WTC11 (cell line): ENCODE measurements around the gene CCDC180. TPM values are rescaled to one million over a fixed set of nuclear protein-coding genes. Genes with fewer than 3 reads are reported as not detected.

Source experiments
- ATAC-seq: fragments of 200-7000 bp; cut with Tn5 transposase; 2 replicates; pipeline ENCODE4 v1.10.0; 2021; ENCODE audit warnings: mild to moderate bottlenecking, moderate library complexity
- CTCF ChIA-PET: fragments of 300-600 bp; sonication (Branson Sonifier 250); formaldehyde crosslinking; loops from one replicate; lab custom pipeline; 2021; ENCODE audit warnings: antibody characterized with exemption; lab: Charles Lee
- POLR2A ChIA-PET: fragments of 350-600 bp; sonication (Branson Sonifier 250); formaldehyde crosslinking; loops from one replicate; lab custom pipeline; 2021; ENCODE audit warnings: antibody characterized with exemption; lab: Charles Lee
- DNase-seq: peaks from one replicate; pipeline ENCODE4 v3.0.0; 2021; ENCODE audit warnings: low spot score
- H3K27ac Mint-ChIP-seq: 2 replicates; pipeline ENCODE4 v1.8.0; 2021; ENCODE audit warnings: mixed read lengths
- H3K27me3 Mint-ChIP-seq: 2 replicates; pipeline ENCODE4 v1.8.0; 2021; ENCODE audit warnings: low read depth, mild to moderate bottlenecking, moderate library complexity, mixed read lengths
- H3K36me3 Mint-ChIP-seq: 2 replicates; pipeline ENCODE4 v1.8.0; 2021; ENCODE audit warnings: mixed read lengths
- H3K4me1 Mint-ChIP-seq: 2 replicates; pipeline ENCODE4 v1.8.0; 2022; ENCODE audit warnings: mixed read lengths
- H3K4me3 Mint-ChIP-seq: 2 replicates; pipeline ENCODE4 v1.8.0; 2021; ENCODE audit warnings: mild to moderate bottlenecking, moderate library complexity, mixed read lengths
- H3K9me3 Mint-ChIP-seq: 2 replicates; pipeline ENCODE4 v1.8.0; 2021; ENCODE audit warnings: mixed read lengths
- AR ChIP-seq: fragments of 250-450 bp; sonication (Bioruptor Pico); IDR thresholded peaks from 2 replicates; pipeline ENCODE4 v1.9.0; 2021; ENCODE audit warnings: mild to moderate bottlenecking
- ATF6 ChIP-seq: sonication (generic); formaldehyde crosslinking; IDR thresholded peaks from 2 replicates; pipeline ENCODE4 v1.8.1; 2023; ENCODE audit warnings: mild to moderate bottlenecking, missing genetic modification reagents
- CREB1 ChIP-seq: sonication (generic); formaldehyde crosslinking; IDR thresholded peaks from 2 replicates; pipeline ENCODE4 v1.8.0; 2023; ENCODE audit warnings: mild to moderate bottlenecking, missing genetic modification reagents
- E2F4 ChIP-seq: sonication (generic); formaldehyde crosslinking; IDR thresholded peaks from 2 replicates; pipeline ENCODE4 v1.8.1; 2022; ENCODE audit warnings: low read depth, mild to moderate bottlenecking, moderate library complexity, missing genetic modification reagents, borderline replicate concordance
- EMX1 ChIP-seq: fragments of 250-450 bp; sonication (Bioruptor Pico); IDR thresholded peaks from 2 replicates; pipeline ENCODE4 v1.8.0; 2021; ENCODE audit warnings: mild to moderate bottlenecking
- FOXK1 ChIP-seq: sonication (generic); formaldehyde crosslinking; IDR thresholded peaks from 2 replicates; pipeline ENCODE4 v1.8.0; 2022; ENCODE audit warnings: mild to moderate bottlenecking, moderate library complexity, missing genetic modification reagents
- GRHL2 ChIP-seq: fragments of 250-450 bp; sonication (Bioruptor Pico); IDR thresholded peaks from 2 replicates; pipeline ENCODE4 v1.8.0; 2022; ENCODE audit warnings: mild to moderate bottlenecking, moderate library complexity; ENCODE audit not compliant: insufficient replicate concordance, severe bottlenecking
- HMGA2 ChIP-seq: fragments of 250-450 bp; sonication (Bioruptor Pico); IDR thresholded peaks from 2 replicates; pipeline ENCODE4 v1.4.0; 2021; ENCODE audit warnings: mild to moderate bottlenecking, moderate library complexity
- NFATC4 ChIP-seq: fragments of 250-450 bp; sonication (Bioruptor Pico); IDR thresholded peaks from 2 replicates; pipeline ENCODE4 v1.9.0; 2021; ENCODE audit warnings: mild to moderate bottlenecking
- OVOL2 ChIP-seq: fragments of 250-450 bp; sonication (Bioruptor Pico); IDR thresholded peaks from 2 replicates; pipeline ENCODE4 v1.9.0; 2021; ENCODE audit warnings: mild to moderate bottlenecking, borderline replicate concordance
- SMAD4 ChIP-seq: sonication (generic); formaldehyde crosslinking; IDR thresholded peaks from 2 replicates; pipeline ENCODE4 v1.8.0; 2022; ENCODE audit warnings: mild to moderate bottlenecking, missing genetic modification reagents
- TEAD1 ChIP-seq: sonication (generic); formaldehyde crosslinking; IDR thresholded peaks from 2 replicates; pipeline ENCODE4 v1.8.0; 2022; ENCODE audit warnings: mild to moderate bottlenecking, missing genetic modification reagents
- USF2 ChIP-seq: sonication (generic); formaldehyde crosslinking; IDR thresholded peaks from 2 replicates; pipeline ENCODE4 v1.8.1; 2023; ENCODE audit warnings: mild to moderate bottlenecking, missing genetic modification reagents, moderate library complexity
- ZNF263 ChIP-seq: sonication (generic); formaldehyde crosslinking; IDR thresholded peaks from 2 replicates; pipeline ENCODE4 v1.8.1; 2022; ENCODE audit warnings: low read depth, mild to moderate bottlenecking, moderate library complexity, missing genetic modification reagents
- total RNA-seq: library from RNA; stranded (reverse); gene quantifications from 3 replicates; pipeline ENCODE4 v1.2.3, GENCODE V29; 2021
- TF ChIP-seq, protein P1 (sequence below): sonication (generic); formaldehyde crosslinking; IDR thresholded peaks from 2 replicates; pipeline ENCODE4 v1.8.1; 2022; ENCODE audit warnings: missing genetic modification reagents, borderline replicate concordance
- TF ChIP-seq, protein P2 (sequence below): fragments of 200-600 bp; IDR thresholded peaks from 2 replicates; pipeline ENCODE4 v1.8.0; 2022; ENCODE audit warnings: antibody characterized with exemption
- TF ChIP-seq, protein P3 (sequence below): sonication (generic); formaldehyde crosslinking; IDR thresholded peaks from 2 replicates; pipeline ENCODE4 v1.8.0; 2022; ENCODE audit warnings: mild to moderate bottlenecking, missing genetic modification reagents
- TF ChIP-seq, protein P4 (sequence below): sonication (generic); formaldehyde crosslinking; IDR thresholded peaks from 2 replicates; pipeline ENCODE4 v1.8.1; 2022; ENCODE audit warnings: mild to moderate bottlenecking, moderate library complexity, missing genetic modification reagents
- TF ChIP-seq, protein P5 (sequence below): sonication (generic); formaldehyde crosslinking; IDR thresholded peaks from 2 replicates; pipeline ENCODE4 v1.8.0; 2023; ENCODE audit warnings: missing genetic modification reagents, mild to moderate bottlenecking, borderline replicate concordance

Gene CCDC180
- total RNA-seq, 1 experiment from 2014 or later = 6.5 TPM

GRCh38 chr9:97300586-97300985, 6.9 kb upstream of the CCDC180 start (continued):
- TF ChIP-seq, protein P1, sequence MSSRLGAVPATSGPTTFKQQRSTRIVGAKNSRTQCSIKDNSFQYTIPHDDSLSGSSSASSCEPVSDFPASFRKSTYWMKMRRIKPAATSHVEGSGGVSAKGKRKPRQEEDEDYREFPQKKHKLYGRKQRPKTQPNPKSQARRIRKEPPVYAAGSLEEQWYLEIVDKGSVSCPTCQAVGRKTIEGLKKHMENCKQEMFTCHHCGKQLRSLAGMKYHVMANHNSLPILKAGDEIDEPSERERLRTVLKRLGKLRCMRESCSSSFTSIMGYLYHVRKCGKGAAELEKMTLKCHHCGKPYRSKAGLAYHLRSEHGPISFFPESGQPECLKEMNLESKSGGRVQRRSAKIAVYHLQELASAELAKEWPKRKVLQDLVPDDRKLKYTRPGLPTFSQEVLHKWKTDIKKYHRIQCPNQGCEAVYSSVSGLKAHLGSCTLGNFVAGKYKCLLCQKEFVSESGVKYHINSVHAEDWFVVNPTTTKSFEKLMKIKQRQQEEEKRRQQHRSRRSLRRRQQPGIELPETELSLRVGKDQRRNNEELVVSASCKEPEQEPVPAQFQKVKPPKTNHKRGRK (CRISPR knock-in tag) = no peak
- TF ChIP-seq NFATC4 = no peak
- TF ChIP-seq, protein P2, sequence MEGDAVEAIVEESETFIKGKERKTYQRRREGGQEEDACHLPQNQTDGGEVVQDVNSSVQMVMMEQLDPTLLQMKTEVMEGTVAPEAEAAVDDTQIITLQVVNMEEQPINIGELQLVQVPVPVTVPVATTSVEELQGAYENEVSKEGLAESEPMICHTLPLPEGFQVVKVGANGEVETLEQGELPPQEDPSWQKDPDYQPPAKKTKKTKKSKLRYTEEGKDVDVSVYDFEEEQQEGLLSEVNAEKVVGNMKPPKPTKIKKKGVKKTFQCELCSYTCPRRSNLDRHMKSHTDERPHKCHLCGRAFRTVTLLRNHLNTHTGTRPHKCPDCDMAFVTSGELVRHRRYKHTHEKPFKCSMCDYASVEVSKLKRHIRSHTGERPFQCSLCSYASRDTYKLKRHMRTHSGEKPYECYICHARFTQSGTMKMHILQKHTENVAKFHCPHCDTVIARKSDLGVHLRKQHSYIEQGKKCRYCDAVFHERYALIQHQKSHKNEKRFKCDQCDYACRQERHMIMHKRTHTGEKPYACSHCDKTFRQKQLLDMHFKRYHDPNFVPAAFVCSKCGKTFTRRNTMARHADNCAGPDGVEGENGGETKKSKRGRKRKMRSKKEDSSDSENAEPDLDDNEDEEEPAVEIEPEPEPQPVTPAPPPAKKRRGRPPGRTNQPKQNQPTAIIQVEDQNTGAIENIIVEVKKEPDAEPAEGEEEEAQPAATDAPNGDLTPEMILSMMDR = no peak
- no peak for TF ChIP-seq FOXK1
- TF ChIP-seq, protein P3, sequence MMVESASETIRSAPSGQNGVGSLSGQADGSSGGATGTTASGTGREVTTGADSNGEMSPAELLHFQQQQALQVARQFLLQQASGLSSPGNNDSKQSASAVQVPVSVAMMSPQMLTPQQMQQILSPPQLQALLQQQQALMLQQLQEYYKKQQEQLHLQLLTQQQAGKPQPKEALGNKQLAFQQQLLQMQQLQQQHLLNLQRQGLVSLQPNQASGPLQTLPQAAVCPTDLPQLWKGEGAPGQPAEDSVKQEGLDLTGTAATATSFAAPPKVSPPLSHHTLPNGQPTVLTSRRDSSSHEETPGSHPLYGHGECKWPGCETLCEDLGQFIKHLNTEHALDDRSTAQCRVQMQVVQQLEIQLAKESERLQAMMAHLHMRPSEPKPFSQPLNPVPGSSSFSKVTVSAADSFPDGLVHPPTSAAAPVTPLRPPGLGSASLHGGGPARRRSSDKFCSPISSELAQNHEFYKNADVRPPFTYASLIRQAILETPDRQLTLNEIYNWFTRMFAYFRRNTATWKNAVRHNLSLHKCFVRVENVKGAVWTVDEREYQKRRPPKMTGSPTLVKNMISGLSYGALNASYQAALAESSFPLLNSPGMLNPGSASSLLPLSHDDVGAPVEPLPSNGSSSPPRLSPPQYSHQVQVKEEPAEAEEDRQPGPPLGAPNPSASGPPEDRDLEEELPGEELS (CRISPR knock-in tag) = no peak
- TF ChIP-seq, protein P4, sequence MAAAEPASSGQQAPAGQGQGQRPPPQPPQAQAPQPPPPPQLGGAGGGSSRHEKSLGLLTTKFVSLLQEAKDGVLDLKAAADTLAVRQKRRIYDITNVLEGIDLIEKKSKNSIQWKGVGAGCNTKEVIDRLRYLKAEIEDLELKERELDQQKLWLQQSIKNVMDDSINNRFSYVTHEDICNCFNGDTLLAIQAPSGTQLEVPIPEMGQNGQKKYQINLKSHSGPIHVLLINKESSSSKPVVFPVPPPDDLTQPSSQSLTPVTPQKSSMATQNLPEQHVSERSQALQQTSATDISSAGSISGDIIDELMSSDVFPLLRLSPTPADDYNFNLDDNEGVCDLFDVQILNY (CRISPR knock-in tag) = no peak
- no peak for TF ChIP-seq EMX1 (CRISPR knock-in tag)
- TF ChIP-seq USF2 = no peak
- no peak for TF ChIP-seq AR (CRISPR knock-in tag)
- TF ChIP-seq HMGA2 = no peak
- TF ChIP-seq, all 79 proteins: peak for 0

DNA sequence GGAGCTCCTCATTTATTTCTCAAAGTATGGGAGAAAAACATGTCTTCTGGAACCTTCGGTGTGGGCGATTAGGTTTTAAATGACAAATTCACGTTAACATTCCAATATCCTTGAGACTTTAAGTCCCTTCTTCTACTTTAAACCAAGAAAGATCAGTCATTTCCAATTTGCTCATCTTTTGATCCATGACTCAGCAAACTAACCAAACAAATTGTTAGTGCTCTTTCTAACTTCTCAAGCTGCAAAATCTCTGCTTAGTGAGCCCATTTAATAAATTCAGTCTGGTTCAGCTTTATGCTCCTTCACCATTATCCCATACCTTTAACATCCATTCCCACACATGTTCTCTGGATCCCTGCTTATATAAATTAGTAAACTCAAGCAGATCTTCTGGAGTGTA, 5.5 kb upstream of the CCDC180 start:
- Mint-ChIP-seq H3K36me3 (peaks cover 11% of the 10 kb centered on the region), H3K9me3 (peaks cover 33% of the 10 kb centered on the region)
- CTCF ChIA-PET = no interaction called here
- TF ChIP-seq E2F4 (CRISPR knock-in tag) (no peak), EMX1 (CRISPR knock-in tag) (no peak), TEAD1 (CRISPR knock-in tag) (no peak), CREB1 (CRISPR knock-in tag) (no peak), OVOL2 (CRISPR knock-in tag) (no peak), ATF6 (CRISPR knock-in tag) (no peak), GRHL2 (CRISPR knock-in tag) (no peak), ZNF263 (CRISPR knock-in tag) (no peak), SMAD4 (CRISPR knock-in tag) (no peak)
- TF ChIP-seq, protein P5, sequence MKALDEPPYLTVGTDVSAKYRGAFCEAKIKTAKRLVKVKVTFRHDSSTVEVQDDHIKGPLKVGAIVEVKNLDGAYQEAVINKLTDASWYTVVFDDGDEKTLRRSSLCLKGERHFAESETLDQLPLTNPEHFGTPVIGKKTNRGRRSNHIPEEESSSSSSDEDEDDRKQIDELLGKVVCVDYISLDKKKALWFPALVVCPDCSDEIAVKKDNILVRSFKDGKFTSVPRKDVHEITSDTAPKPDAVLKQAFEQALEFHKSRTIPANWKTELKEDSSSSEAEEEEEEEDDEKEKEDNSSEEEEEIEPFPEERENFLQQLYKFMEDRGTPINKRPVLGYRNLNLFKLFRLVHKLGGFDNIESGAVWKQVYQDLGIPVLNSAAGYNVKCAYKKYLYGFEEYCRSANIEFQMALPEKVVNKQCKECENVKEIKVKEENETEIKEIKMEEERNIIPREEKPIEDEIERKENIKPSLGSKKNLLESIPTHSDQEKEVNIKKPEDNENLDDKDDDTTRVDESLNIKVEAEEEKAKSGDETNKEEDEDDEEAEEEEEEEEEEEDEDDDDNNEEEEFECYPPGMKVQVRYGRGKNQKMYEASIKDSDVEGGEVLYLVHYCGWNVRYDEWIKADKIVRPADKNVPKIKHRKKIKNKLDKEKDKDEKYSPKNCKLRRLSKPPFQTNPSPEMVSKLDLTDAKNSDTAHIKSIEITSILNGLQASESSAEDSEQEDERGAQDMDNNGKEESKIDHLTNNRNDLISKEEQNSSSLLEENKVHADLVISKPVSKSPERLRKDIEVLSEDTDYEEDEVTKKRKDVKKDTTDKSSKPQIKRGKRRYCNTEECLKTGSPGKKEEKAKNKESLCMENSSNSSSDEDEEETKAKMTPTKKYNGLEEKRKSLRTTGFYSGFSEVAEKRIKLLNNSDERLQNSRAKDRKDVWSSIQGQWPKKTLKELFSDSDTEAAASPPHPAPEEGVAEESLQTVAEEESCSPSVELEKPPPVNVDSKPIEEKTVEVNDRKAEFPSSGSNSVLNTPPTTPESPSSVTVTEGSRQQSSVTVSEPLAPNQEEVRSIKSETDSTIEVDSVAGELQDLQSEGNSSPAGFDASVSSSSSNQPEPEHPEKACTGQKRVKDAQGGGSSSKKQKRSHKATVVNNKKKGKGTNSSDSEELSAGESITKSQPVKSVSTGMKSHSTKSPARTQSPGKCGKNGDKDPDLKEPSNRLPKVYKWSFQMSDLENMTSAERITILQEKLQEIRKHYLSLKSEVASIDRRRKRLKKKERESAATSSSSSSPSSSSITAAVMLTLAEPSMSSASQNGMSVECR (CRISPR knock-in tag) = no peak

More for the DNA sequence above, 5.5 kb upstream of the CCDC180 start:
- POLR2A ChIA-PET = no interaction called here
- Mint-ChIP-seq H3K4me3 (no peak overlapping the region), H3K27ac (no peak overlapping the region), H3K27me3 (no peaks in the 10 kb centered on the region; the same call in 1 of the 2 replicates), H3K4me1 (peaks cover 11% of the 10 kb centered on the region)
- no peak for DNase-seq
- no peak for ATAC-seq
